HG03064 (cell line): ENCODE results near the gene GNAI1.
A peak's percentile ranks its signal among the peaks of the same experiment; 100 is the strongest.

Experiments
- ATAC-seq: cut with Tn5 transposase; IDR thresholded peaks from one replicate; pipeline ENCODE4 v1.9.1; 2021; ENCODE audit warnings: low read depth; ENCODE audit not compliant: unreplicated experiment

Gene GNAI1

DNA sequence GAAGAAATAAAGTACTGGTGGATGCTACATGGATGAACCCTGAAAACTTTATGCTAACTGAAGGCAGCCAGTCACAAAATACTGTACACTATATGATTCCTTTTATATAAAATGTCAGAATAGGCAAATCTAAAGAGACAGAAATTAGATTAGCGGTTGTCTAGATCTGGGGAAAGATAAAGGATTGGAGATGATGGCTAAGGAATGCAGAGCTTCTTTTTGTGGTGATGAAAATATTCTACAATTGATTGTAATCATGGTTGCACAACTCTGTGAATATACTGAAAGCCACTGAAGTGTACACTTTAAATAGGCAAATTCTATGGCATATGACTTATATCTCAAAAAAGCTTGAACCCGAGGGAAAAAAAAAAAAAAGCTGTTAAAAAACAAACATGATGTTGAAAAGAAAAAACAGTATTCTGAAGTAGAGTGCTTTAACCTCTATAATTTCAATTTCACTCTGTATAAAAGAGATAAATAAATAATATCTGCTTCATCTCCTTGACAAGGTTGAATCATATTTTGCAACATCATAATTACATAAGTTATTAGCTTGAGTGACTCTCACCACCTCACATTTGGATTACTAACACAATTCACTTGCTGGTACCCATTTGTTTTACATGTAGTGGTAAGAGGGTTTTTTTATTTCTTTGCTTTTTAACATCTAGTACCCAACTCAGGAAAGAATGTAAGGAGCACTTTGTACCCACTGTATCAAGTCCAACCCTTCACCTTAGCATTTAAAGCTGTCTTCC, 2.8 kb upstream of the GNAI1 start:
- no peak for ATAC-seq

DNA sequence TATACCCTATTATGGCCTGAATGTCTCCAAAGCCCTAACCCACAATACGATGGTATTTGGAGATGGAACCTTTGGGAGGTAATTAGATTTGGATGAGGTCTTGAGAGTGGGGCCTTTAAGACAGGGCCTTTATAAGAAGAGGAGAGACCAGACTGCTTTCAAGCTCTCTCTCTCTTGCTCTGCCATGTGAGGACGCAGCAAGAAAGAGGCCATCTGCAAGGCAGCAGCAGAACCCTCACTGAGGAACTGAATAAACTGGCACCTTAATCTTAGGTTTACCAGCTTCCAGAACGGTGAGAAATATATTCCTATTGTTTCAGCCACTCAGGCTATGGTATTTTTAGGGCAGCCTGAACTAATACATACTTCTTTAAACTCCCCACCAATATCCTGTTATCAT, 2.0 kb upstream of the GNAI1 start:
- no peak for ATAC-seq

DNA sequence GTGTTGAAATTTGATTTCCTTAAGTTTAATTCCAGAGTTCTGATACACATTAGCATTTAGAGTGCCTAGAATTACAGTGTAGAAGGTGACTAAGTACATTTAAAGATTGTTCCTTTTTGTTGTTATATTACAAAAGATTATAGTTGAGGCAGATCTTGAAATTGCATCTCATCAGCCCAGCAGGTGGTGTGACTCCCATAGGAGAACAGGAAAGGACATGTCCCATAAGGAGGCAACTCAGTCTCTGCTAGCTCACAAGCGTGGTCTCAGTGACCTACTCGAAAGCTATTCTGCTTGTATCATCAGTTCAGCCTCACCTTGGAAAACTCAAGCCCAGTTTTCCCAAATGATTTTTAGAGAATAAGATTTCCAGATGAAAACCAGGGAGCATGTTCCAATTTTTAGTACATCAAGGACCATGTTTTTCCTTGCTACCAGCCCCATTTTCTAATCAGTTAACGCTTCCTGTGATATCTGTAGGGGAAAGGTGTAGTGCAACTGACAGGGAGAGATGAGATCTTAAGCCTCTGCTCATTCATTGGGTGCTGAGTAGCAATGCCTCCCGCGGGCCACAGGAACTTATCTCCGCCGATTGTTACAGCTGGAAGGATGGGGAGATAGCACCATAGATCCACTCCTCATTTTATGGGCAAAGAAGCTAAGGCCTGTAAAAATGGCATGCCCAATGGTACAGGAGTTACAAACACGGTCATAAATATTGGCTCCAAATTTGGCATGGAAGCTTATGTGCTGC, 1.1 kb upstream of the GNAI1 start:
- ATAC-seq, result no peak

- no peak for ATAC-seq
These were observed 506 bp upstream of the GNAI1 start for GRCh38 chr7:80134115-80134535.

DNA sequence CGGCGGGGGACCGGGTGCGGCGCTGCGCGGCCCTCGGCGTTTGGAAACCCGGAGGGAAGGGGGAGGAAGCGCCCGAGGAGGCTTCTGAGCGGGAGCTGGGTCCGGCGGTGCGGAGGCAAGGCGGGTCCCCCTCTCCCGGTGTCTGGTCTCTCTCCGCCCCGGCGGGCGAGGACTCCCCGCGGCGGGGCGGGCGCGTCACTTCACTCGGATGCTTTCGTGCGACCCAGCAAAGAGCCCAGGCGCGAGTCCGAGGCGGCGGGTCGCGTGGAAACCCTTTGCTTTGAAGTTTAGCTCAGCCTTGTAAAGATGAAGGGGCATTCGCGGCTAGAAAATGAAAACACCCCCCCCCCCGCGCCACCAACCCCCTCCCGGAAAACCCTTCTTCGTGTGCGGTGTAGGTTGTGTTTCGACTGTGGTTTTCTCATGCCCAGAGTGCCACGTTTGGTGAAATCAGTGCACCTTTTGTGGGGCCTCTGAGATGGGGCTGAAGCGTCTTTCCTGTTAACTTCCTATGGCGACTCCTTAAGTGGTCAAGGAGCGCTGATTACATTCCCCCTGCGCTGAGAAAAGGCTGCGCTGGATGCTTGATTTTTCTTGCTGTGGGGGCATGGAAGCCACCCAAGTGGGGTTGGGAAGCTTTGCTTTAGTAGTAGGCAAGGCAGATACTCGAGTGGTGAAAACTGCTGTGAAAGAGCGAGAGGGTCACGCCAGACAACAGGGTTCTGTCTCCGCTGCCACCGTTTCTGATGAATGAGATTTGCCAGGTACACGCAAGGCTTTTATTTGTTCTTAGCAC, 876 bp downstream of the GNAI1 start:
- peak; percentile 16 for ATAC-seq

DNA sequence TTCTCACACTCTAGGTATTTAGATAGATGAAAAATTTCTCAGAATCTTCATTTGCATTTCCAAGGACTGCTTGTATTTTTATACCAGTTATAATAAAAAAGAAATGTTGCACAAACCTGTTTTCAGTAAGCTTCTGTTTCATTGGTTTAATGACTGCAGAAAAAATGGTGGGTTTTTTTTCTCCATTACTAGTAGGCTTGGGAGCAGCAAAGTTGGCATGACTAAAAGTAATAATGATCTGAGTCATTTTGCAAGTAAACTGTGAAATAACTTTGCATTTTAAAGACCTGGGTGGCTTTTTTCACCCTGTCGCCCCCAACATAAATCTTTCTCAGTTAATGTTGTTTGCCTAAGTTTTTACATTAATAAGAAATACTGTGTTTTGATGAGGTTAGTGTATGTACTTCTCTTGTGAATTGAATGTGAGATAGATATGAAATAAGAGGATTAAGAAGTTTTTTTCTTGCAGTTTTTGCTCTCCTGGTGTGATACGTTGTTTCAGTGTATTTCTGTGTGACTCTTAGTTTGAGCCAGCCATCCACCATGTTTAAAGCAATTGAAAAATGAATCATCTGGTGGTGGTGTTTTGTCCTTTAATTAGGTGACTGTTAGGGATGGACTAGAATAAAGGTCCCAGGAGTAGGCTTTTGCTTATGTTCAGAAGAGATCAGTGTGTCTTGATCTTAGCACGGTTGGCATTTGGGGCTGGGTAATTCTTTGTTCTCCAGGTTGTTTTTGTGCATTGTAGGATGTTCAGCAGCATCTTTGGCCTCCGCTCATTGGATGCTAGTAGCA, 1.8 kb downstream of the GNAI1 start:
- ATAC-seq, result no peak

GRCh38 chr7:80137410-80137809, 2.8 kb downstream of the GNAI1 start:
- no peak for ATAC-seq

DNA sequence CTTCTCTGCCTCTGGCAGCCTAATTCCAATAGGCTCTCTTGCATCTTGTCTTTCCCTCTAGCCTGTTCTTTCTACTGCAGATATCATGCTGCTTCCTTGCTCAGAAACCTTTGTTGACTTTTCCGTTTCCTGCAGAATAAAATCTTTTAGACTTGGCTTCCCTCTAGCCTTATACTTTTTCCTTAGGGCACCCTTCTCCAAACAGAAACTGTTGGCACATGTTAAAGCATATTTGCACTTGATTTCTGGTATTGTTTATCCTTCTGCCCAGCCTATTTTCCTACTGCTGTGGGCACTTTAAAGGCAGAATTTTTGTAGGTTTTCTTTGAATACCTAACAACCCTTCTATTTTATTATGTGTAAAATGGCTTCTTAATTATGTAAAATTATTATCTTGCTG, 4.6 kb downstream of the GNAI1 start:
- no peak for ATAC-seq

- no peak for ATAC-seq
These were observed 5.8 kb downstream of the GNAI1 start for GRCh38 chr7:80140388-80140787.

DNA sequence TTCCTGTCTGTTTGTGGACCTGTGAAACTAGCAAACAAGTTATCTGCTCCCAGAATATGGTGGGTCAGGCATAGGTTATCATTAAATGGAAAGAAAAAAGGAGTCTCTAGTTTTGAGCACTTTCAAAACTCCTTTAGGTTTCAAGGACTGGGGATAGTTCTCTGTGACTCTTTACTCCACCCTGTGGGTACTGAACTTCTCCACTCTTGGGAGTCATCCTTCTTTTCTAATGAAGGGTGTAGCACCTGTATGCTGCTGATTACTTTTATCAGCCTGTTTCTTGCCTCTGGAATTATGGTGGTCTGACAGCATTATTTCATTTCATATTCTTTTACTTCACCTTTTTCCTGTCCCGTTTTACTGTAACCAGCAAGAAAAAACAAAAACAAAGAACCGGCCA, 6.7 kb downstream of the GNAI1 start:
- no peak for ATAC-seq

DNA sequence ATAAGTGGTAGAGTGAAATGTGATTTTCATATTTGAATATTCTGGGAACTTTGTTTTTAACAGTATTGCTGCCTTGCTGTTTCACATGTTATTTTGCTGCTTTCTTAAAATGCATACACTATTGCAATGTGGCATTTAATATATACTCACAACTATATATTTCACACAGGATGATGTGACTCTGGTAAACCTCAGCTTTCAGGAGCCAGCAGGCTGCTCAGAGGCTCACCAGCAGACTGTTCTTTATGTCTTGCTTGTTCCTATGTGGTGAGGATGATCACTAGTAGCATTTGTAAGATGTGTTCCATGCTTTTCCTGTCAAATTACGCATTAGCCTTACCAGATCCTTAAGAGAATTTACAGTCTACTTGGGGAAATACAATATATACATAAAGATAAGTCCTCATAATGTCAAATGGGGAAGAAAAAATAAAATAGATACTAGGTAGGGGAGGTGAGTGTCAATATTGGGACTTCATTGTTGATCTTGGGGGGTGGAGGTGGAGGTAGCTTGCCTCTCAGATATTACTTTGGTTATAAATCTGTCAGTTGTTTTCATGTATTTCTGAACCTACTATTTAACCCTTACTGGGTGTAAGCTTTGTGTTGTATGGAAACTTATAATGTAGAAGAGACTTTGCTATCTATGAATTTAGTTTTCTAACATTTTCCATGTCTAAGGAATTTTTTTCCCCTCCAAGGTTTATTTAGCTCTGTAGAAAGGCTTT, 8.4 kb downstream of the GNAI1 start:
- ATAC-seq, result no peak

DNA sequence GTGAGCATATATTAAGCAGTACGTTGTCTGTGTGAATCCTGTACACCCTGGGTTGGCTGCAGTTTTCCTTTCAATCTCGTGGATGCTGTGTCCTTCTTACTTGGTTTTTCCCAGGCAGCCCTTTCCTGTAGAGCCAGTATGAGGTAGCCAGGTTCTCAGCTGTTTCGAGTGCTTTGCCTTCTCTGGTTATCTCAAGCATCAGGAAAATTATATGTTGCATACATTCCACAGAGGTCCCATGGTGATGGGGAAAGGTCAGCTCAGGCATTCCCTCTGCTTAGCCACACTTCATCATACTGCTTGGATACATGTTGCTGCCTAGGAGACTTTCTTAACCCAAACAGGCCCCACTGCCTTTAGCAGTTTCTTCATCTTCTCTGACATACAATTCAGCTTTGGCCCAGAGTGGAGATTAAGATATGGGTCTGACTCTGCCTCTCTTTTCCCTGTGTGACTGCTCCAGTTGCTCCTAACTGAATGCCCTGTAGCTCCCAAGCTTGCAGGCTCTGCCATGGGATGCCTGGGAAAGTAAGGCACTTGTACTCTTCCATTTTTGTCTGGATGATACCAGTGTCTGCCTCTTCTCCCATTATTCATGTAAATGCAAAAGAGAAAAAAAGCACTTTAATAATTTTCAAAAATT, 11.3 kb downstream of the GNAI1 start:
- ATAC-seq, result no peak

DNA sequence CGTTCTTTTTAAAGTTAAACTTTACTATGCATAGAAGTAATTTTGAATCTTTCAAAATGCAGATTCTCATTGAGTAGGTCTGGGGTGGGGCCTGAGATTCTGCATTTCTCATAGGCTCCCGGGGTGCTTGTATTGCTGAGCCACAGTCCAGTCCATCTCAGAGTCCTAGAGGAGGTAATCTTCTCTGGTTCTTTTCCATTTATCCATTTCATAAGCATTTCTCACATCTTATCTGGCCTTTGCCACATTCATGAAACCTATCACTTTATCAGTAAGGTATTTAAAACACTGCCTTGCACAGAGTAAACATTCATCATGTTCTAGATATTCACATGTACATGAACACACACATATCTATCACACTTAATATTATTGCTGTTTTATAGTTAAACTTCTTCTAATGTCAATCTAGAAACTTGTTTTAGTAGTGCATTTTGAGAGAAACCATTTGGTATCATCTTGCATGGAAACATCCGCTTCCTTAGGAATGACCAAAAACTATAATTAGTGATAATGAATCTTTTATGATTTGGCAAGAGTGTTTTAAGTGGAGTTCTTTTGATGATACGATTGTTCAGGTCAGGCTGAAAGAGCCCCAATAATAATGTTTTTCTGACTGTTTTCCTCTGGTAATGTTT, 12.0 kb downstream of the GNAI1 start:
- ATAC-seq, result no peak

- ATAC-seq, result no peak
These were observed 13.1 kb downstream of the GNAI1 start for GRCh38 chr7:80147543-80148391.

- no peak for ATAC-seq
These were observed 16.1 kb downstream of the GNAI1 start for GRCh38 chr7:80150611-80151273.

DNA sequence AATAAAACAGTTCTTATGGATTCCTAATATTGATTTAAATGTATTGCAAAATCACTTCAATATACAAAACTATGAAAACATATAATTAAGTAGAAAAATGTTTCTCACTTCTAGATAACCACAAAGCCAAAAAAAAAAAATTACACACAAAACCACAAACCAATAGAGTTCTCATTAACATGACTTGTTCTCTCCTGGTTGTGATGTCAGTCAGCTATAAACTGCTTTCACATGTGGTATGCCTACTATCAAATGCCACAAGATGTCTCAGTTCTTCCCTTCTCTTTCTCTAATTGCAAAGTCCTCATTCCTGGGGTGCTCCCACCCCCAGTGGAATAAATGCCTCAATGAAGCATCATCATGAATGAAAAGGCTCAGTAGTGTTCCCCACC, 16.6 kb downstream of the GNAI1 start:
- no peak for ATAC-seq

DNA sequence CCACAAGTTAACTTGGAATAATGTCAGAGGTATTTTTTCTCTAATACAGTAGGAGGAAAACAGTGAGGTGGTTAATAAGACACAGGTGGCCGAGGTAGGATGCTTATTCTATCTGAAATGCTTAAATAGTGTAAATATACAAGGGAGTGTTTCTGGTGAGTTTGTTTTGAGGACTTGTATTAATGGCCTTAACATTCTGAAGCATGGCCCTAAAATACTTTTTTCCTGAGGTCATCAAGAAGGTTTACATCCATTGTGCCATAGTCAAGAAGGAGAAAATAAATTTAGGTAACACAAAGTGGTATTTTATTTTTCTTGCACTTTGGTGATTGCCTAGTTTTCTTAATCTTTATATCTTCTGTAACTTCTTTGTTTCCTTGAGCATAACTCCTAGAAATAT, 18.8 kb downstream of the GNAI1 start:
- ATAC-seq, result no peak
